GM21381 (cell line): ENCODE measurements around the gene PAGE2.
"Not testable (repeated sequence)": the region's sequence is repeated elsewhere in the genome, so short reads cannot be mapped to it uniquely, and the experiment has no call there.

Source experiments
- ATAC-seq: cut with Tn5 transposase; IDR thresholded peaks from one replicate; pipeline ENCODE4 v1.9.1; 2021; ENCODE audit warnings: mild to moderate bottlenecking, moderate library complexity; ENCODE audit not compliant: unreplicated experiment

The PAGE2 gene

DNA sequence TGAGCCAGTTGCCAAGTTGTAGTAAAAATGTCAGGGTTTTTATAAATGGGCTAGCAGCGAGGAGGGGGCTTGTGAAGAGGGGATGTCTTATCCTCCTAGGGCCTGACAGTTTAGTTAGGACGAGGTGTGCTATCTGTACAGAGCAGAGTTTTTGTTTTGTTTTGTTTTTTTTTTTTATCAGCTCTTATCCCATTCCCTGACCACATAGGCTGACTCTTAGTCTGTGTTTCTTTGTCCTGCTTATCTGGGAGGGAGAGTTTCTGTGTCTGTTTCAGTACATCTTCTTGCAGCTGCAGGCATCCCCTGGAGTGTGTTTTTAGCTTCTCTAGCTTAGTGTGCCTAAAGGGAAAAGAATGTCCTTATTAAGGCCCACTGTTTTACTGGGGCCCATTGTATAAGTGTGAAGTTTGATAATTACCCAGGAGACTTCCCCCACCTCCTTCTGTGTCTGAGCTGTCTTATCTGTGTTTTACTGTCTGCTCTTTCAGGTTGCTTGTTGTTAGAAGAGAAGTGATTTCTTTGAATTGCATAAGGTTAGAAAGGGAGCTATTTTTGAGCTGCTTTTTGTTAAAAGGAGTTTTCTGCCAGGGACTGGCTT lies 32.0 kb downstream of the PAGE2 start:
- ATAC-seq, result no peak

DNA sequence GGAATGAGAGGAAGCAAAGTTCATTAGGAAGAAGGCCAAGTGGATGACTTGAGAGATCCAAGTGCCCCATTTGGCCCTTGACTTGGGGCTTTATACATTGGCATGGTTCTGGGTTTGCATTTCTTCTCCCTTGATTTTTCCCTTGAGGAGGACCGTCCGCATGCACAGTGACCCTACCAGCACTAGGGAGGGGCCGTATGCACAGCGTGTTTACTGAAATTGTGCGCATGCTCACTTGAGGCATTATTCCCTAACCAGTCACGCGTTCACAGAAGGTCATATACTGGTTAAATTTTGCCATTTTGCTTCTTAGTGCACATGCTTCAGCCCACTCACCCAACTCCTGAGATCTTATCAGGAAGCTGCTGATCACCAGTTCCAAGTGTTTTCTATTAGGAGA lies 35.1 kb downstream of the PAGE2 start:
- no peak for ATAC-seq

DNA sequence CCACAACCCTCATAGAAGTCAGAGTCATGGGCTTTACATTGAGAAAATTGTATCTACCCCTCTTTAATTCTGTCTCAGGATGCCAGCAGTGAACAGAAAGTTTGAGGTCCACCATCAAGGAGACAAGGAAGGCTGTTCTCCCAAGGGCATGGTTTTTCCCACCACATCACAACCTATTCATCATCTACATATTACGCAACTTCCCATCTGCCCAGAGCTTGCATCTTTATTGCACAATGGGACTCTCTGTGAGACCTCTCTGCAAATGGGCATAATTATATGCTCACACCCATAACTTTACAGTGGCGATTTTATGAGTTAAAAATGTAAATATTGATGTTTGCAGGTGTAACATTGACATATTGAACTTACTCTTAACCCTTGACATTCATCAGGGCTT lies 38.9 kb downstream of the PAGE2 start:
- no peak for ATAC-seq

DNA sequence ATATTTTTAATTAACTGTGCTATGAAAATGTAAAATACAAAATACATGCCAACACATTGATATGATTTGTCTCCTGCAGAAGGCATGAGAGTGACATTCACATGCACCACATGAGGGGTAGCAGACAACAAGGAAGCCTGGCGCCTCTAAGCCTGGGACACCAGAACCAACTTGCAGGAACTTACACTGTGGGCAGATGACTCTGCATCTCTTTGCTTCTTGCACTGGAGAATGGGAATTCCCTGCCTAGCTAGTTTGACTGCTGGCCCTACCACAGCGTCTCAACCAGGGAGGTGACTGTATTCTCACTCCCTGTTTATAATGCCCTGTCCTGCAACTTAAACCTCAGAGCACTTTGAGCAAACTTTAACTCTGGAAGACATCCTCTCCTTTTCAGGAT lies 40.5 kb downstream of the PAGE2 start:
- ATAC-seq, result no peak

DNA sequence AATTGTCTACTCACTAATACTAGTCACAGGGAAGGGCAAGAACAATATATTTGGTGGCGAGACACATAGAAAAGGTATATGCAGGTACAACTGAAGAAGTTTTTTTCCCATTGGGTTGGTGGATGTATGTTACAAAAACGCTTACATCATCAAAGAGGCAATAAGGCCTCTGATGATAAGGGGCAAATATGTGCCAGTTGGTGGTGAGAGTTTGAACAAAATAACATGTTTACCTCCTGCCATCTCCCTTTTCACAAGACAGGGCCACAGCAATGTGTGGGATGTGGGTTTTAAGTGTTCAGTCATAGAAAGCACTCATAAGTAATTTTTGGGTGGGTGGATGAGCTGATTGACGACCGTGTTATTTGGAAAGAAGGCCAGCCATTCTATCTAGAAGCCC lies 41.7 kb downstream of the PAGE2 start:
- ATAC-seq, result no peak

DNA sequence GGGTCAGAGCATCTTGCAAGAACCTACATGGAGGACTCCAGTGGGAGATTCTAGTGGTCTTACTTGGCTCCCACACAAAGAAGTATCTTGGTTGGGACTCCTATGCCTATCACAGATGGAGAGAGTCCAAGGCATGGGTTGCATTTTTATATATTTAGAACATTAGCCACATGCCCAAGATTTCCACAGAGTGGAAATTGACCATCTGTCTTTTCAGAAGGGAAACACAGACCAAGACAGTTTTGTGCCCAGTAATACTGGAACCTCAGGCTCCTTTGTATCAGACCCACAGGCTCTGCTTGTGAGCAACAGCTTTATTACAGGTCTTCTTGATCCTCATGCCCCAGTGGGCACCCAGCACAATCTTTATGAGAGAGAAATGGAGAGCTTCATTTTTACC lies 43.6 kb downstream of the PAGE2 start:
- ATAC-seq, result no peak

DNA sequence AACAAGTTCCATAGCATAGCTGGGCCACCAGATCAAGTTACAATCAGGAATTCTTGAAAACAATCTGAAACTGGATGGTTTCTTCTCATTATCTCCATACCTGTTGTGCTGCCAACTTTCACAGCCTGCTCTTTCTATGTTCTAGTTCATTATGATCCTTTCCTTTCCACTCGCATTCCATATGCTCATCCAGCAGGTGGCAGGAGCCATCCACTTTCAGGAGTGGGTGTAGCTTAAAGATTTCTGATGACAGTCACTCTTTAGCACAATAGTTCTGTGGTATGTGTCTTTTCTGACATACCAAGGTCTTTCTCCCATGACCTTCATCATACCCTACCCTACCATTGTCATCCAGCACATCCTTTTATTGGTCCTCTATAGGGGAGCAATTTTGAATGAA lies 46.4 kb downstream of the PAGE2 start:
- no peak for ATAC-seq

DNA sequence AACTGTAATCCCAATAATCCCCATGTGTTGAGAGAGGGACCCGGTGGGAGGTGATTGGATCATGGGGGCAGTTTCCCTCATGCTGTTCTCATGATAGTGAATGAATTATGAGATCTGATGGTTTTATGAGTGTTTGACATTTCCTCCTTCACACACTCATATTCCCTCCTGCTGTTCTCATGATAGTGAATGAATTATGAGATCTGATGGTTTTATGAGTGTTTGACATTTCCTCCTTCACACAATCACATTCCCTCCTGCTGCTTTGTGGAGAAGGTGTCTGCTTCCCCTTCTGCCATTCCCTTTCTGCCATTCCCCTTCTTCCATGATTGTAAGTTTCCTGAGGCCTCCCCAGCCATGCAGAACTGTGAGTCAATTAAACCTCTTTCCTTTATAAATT lies 52.0 kb downstream of the PAGE2 start:
- not testable (repeated sequence) for ATAC-seq
